BJ (cell line): ENCODE data around the gene KIF3C. TPM values are rescaled to one million over a fixed set of nuclear protein-coding genes. Genes with fewer than 3 reads are reported as not detected.

Experiments used
- CTCF ChIA-PET: fragments of 350-600 bp; formaldehyde crosslinking; extraction: SDS; loops from one replicate; lab custom pipeline; 2021; ENCODE audit warnings: antibody characterized with exemption, inconsistent platforms; lab: Yijun Ruan, JAX
- POLR2A ChIA-PET: fragments of 300-600 bp; sonication (Branson Sonifier 250); formaldehyde crosslinking; extraction: SDS; loops from one replicate; lab custom pipeline; 2021; ENCODE audit warnings: antibody characterized with exemption; lab: Charles Lee
- DNase-seq: peaks from one replicate; pipeline ENCODE4 v3.0.0-alpha.2; 2011; ENCODE audit warnings: low read depth
- H3K27me3 ChIP-seq: 2 replicates; pipeline ENCODE4 v1.6.0; 2011; ENCODE audit warnings: low read length; ENCODE audit not compliant: control insufficient read depth, insufficient read depth
- H3K36me3 ChIP-seq: 2 replicates; pipeline ENCODE4 v1.5.1; 2011; ENCODE audit warnings: low read length; ENCODE audit not compliant: control insufficient read depth, insufficient read depth
- H3K4me3 ChIP-seq: 2 replicates; pipeline ENCODE4 v1.5.1; 2011; ENCODE audit warnings: low read depth, mild to moderate bottlenecking, control low read depth, low read length
- polyA plus RNA-seq: library from polyadenylated mRNA; depleted of rRNA; stranded (reverse); fragments of >200 nt; gene quantifications from 2 replicates; pipeline ENCODE4 v1.2.3, GENCODE V29; 2011
- TF ChIP-seq, protein P1 (sequence below): IDR thresholded peaks from 2 replicates; pipeline ENCODE4 v1.5.1; 2011; ENCODE audit warnings: low read depth, mild to moderate bottlenecking, control low read depth, inconsistent platforms, low read length, moderate library complexity; ENCODE audit not compliant: insufficient read depth

The KIF3C gene
- polyA plus RNA-seq, 1 experiment, result 6.6 TPM

DNA sequence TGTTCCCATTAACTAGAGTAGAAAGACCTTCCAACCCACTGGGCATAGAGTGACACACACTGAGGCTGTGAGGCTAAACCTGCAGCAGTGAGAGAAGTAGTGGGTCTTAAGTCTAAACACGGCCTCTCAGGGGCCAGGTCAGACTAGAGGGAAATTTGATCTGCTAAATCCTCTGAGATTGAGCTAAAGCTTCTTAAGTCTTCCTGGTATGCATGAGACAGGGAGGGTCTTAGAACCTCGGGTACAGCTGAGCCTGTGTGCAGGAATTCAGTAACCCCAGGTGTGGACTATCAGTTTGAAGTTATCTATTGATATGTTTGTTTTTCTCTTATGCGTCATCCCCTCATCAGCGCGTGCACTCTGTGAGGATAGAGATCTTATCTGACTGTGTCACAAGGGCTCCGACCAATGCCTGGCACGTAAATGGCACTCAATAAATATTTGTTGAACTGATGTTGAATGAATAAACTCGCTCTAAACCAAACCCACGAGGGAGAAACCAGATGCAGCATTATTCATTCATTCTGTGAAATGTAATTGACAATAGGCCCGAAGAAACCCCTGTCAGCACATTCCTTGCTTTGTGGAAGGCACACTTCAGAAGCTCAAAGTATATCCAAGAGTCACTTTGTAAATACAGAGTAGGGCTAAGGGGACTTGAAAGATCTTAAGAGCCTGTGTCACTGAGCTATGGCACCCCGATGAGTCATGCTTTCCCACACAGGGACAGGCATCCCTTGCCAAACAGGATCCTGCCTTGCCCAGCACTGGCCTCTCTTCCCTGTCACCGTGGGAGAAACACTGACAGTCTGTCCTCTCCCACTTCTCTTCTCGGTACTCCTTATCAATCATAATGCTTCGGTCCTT is 29.9 kb upstream of the KIF3C start:
- Histone ChIP-seq H3K36me3 (no peaks in the 10 kb centered on the region), H3K27me3 (no peaks in the 10 kb centered on the region), H3K4me3 (no peak overlapping the region)
- DNase-seq, result no peak
- CTCF ChIA-PET, result interaction anchor here (0.7 to 1.3 kb wide), 4 partner anchors 9 to 21 kb away, joined by 3 read pairs; no protein-coding TSS in a partner anchor
- POLR2A ChIA-PET, result no interaction called here
- TF ChIP-seq, protein P1, sequence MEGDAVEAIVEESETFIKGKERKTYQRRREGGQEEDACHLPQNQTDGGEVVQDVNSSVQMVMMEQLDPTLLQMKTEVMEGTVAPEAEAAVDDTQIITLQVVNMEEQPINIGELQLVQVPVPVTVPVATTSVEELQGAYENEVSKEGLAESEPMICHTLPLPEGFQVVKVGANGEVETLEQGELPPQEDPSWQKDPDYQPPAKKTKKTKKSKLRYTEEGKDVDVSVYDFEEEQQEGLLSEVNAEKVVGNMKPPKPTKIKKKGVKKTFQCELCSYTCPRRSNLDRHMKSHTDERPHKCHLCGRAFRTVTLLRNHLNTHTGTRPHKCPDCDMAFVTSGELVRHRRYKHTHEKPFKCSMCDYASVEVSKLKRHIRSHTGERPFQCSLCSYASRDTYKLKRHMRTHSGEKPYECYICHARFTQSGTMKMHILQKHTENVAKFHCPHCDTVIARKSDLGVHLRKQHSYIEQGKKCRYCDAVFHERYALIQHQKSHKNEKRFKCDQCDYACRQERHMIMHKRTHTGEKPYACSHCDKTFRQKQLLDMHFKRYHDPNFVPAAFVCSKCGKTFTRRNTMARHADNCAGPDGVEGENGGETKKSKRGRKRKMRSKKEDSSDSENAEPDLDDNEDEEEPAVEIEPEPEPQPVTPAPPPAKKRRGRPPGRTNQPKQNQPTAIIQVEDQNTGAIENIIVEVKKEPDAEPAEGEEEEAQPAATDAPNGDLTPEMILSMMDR, result no peak

DNA sequence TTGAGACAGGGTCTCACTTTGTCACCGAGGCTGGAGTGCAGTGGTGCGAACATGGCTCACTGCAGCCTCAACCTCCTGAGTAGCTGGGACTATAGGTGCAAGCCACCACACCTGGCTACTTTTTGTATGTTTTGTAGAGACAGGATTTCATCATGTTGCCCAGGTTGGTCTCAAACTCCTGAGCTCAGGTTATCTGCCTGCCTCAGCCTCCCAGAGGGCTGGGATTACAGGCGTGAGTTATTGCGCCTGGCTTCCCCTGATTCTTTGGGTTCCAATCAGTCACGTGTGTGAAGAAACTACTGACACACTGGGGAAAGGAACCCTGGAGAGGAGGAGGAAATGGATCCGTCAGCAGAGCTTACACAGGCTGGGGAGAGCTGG is 29.3 kb upstream of the KIF3C start:
- H3K27me3 ChIP-seq, result no peaks in the 10 kb centered on the region
- DNase-seq, result no peak
- H3K4me3 ChIP-seq, result no peak overlapping the region
- TF ChIP-seq, protein P1, result no peak
- CTCF ChIA-PET, result interaction anchor here (1.0 to 1.3 kb wide), 3 partner anchors 8 to 20 kb away, joined by 3 read pairs; no protein-coding TSS in a partner anchor
- POLR2A ChIA-PET, result no interaction called here
- no peaks in the 10 kb centered on the region for H3K36me3 ChIP-seq

DNA sequence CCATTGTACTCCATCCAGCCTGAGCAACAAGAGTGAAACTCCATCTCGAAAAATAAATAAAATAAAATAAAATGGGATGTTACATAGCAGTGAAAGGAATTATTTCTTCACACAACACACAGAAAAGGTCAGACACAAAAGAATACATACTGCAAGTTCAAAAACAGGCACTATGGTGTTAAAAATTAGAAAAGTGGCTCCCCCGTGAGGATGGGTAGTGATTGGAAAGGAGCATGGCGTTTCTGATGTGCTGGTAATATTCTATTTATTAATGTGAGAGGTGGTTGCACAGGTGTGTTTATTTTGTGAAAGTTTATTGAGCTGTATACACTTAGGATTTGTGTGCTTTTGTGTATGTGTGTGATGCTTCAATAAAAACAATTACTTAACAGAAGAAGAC is 28.6 kb upstream of the KIF3C start:
- Histone ChIP-seq H3K4me3 (no peak overlapping the region), H3K27me3 (no peaks in the 10 kb centered on the region), H3K36me3 (no peaks in the 10 kb centered on the region)
- CTCF ChIA-PET, result interaction anchor here (1.0 to 1.3 kb wide), 2 partner anchors 17 to 19 kb away, joined by 3 read pairs; no protein-coding TSS in a partner anchor
- no peak for DNase-seq
- TF ChIP-seq, protein P1, result no peak
- POLR2A ChIA-PET, result no interaction called here

DNA sequence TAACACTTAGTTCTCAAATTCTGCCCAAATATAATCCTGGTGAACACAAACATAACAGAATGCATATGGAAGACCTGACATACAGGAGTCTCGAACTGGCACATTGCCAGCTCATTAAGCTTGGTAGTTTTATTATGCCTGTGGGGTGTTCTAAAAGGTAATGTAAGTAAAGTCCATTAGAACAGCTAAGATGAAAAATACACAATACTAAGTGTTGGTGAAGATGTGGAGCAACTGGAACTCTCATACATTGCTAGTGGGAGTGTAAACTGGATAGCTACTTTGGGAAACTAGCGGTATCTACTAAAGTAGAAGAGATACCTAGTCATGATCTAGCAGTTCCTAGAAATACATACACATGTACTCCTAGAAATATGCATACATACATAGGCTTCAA is 27.3 kb upstream of the KIF3C start:
- CTCF ChIA-PET, result interaction anchor here (0.9 to 2.0 kb wide), 3 partner anchors 18 to 79 kb away, joined by 3 to 6 read pairs (median 4); no protein-coding TSS in a partner anchor
- no peaks in the 10 kb centered on the region for H3K27me3 ChIP-seq
- TF ChIP-seq, protein P1, result no peak
- DNase-seq, result no peak
- no peaks in the 10 kb centered on the region for H3K36me3 ChIP-seq
- H3K4me3 ChIP-seq, result no peak overlapping the region
- POLR2A ChIA-PET, result no interaction called here

DNA sequence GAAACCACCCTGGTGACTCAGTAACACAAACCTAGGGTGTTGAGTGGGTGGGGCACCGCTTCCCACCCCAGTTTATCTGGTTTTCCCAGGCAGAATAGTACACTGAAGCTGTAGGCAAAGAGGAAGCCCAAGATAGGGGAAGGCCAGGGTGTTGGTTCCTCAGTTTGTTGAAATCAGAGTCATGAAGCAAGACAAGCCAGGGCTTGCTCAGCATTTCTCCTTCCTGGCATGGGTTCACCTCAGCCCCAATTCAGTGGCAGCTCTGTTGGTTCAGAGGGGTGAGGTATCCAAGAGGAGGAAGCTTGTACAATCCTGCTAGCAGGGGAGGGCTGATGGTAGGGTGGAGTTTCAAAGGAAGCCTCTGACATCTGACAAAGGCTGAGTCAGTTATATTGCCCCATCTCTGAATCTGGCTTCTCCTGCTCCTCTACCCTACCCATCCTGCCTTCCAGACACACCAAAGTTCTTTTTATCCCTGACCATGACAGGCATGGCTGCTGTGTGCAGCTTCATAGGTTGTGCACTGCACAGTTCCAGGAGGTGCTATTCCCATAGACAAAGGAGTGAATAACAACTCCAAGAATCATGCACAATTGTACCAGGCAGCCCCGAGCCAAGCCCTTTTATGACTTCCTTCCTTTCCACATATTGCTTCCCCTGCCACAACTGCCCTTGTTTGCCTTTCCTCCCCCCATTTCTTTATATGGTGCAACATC is 26.7 kb upstream of the KIF3C start:
- ChIA-PET POLR2A (no interaction called here), CTCF (interaction anchor here (0.8 to 2.0 kb wide), 4 partner anchors 14 to 79 kb away, joined by 3 to 6 read pairs (median 4); no protein-coding TSS in a partner anchor)

More for the DNA sequence above, 26.7 kb upstream of the KIF3C start:
- DNase-seq, result no peak
- H3K27me3 ChIP-seq, result no peaks in the 10 kb centered on the region
- TF ChIP-seq, protein P1, result no peak
- no peaks in the 10 kb centered on the region for H3K36me3 ChIP-seq
- H3K4me3 ChIP-seq, result no peak overlapping the region
